GM21447 (cell line): ENCODE measurements around the gene TMC1.
A peak's percentile ranks its signal among the peaks of the same experiment; 100 is the strongest.

Source experiments
- ATAC-seq: cut with Tn5 transposase; IDR thresholded peaks from one replicate; pipeline ENCODE4 v1.9.1; 2021; ENCODE audit not compliant: unreplicated experiment

TMC1 gene

GRCh38 chr9:72565535-72565934, 44.1 kb downstream of the TMC1 start:
- no peak for ATAC-seq

GRCh38 chr9:72574156-72574810, 52.9 kb downstream of the TMC1 start:
- ATAC-seq: no peak

GRCh38 chr9:72575666-72576065, 54.3 kb downstream of the TMC1 start:
- no peak for ATAC-seq

GRCh38 chr9:72576087-72576486, 54.7 kb downstream of the TMC1 start:
- no peak for ATAC-seq

- no peak for ATAC-seq
Measured at GRCh38 chr9:72577212-72577753, 55.9 kb downstream of the TMC1 start.

- ATAC-seq: no peak
Measured at GRCh38 chr9:72579190-72579589, 57.8 kb downstream of the TMC1 start.

- ATAC-seq: no peak
Measured at GRCh38 chr9:72579880-72580550, 58.6 kb downstream of the TMC1 start.

- no peak for ATAC-seq
Measured at GRCh38 chr9:72581694-72582093, 60.3 kb downstream of the TMC1 start.

GRCh38 chr9:72583370-72583769, 62.0 kb downstream of the TMC1 start:
- ATAC-seq: no peak

GRCh38 chr9:72586388-72587130, 65.2 kb downstream of the TMC1 start:
- ATAC-seq: peak; percentile 56

- no peak for ATAC-seq
Measured at GRCh38 chr9:72588336-72588735, 66.9 kb downstream of the TMC1 start.

GRCh38 chr9:72589667-72590521, 68.5 kb downstream of the TMC1 start:
- ATAC-seq: no peak

GRCh38 chr9:72590824-72591223, 69.4 kb downstream of the TMC1 start:
- ATAC-seq: no peak

GRCh38 chr9:72592502-72593403, 71.3 kb downstream of the TMC1 start:
- peak; percentile 79 for ATAC-seq

- ATAC-seq: no peak
Measured at GRCh38 chr9:72596451-72597180, 75.2 kb downstream of the TMC1 start.

- ATAC-seq: no peak
Measured at GRCh38 chr9:72597181-72597517, 75.7 kb downstream of the TMC1 start.

GRCh38 chr9:72597601-72598000, 76.2 kb downstream of the TMC1 start:
- ATAC-seq: no peak

- no peak for ATAC-seq
Measured at GRCh38 chr9:72598639-72599038, 77.2 kb downstream of the TMC1 start.

GRCh38 chr9:72599874-72600534, 78.6 kb downstream of the TMC1 start:
- no peak for ATAC-seq
